Activated T-cell treated with anti-CD3 and anti-CD28 coated beads, Interleukin-2, amount 50 U/mL, for 4 hours (primary cell): ENCODE data around the gene CWC27. TPM values are rescaled to one million over a fixed set of nuclear protein-coding genes. Genes with fewer than 3 reads are reported as not detected.
"Not testable (repeated sequence)": the region's sequence is repeated elsewhere in the genome, so short reads cannot be mapped to it uniquely, and the experiment has no call there.

ENCODE experiments used
- ATAC-seq, 2 donors: fragments of 200-7000 bp; cut with Tn5 transposase; one replicate each; pipeline ENCODE4 v1.10.0; 2021
- DNase-seq: peaks from one replicate; pipeline ENCODE4 v3.0.0-alpha.2; 2020
- H3K27me3 Mint-ChIP-seq: one replicate; pipeline ENCODE4 v1.8.0; 2021; ENCODE audit warnings: low read depth, mixed read lengths
- H3K36me3 Mint-ChIP-seq: one replicate; pipeline ENCODE4 v1.8.0; 2022; ENCODE audit warnings: mixed read lengths; ENCODE audit not compliant: insufficient read depth
- H3K4me1 Mint-ChIP-seq: one replicate; pipeline ENCODE4 v1.8.0; 2021; ENCODE audit warnings: low read depth, mixed read lengths
- H3K4me3 Mint-ChIP-seq: one replicate; pipeline ENCODE4 v1.8.0; 2021; ENCODE audit warnings: mild to moderate bottlenecking, moderate library complexity, mixed read lengths
- H3K9me3 Mint-ChIP-seq: one replicate; pipeline ENCODE4 v1.8.0; 2021; ENCODE audit warnings: mixed read lengths
- total RNA-seq, 3 donors: library from RNA; stranded (reverse); gene quantifications; one replicate each; pipeline ENCODE4 v1.2.1, GENCODE V29; 2021

CWC27 gene
- total RNA-seq, 3 donors from 2014 or later = 27.1 to 32.9 (median 30.4) TPM

DNA sequence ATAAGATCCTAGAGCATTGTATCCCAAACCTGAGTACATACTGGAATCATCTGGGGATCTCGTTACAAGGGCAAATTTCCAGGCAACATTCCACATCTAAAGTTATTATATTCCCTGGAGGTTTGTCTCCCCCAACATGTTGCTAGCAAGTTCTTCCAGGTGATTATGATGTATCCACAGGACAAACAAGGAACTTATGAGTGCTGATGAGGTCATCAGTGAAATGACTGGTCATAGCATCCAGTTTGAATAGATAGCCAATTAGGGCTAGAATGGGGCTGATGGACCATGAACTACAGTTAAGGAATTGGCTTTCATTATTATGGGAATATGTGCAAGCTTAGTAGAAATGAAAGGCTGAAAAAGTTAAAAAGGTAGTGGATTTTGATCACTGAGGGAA lies 115.2 kb downstream of the CWC27 start:
- Mint-ChIP-seq H3K36me3 (peaks cover 13% of the 10 kb centered on the region), H3K4me3 (no peak overlapping the region), H3K9me3 (peaks cover 3% of the 10 kb centered on the region), H3K27me3 (no peaks in the 10 kb centered on the region), H3K4me1 (no peaks in the 10 kb centered on the region)
- ATAC-seq (no peak), DNase-seq (no peak)

DNA sequence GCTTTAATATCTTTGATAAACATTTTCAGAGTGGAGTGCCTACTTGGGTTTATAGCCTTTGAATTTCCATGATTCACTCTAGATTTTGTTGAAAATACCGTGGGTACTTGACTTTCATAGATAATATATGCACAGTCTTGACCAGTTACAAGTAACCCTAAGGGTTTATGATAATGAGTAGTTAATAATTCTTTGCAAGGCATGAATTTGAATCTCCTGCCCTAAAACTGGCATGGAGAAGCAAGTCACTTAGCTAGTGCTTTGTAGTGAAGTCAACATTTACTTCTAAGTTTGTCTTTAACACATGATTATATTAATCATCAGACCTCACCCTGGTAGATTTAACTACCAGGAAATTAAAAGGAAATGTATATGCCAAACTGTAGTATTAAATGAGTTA lies 115.8 kb downstream of the CWC27 start:
- ATAC-seq = no peak
- peaks cover 15% of the 10 kb centered on the region for H3K36me3 Mint-ChIP-seq
- H3K9me3 Mint-ChIP-seq = peaks cover 3% of the 10 kb centered on the region
- DNase-seq = no peak
- no peaks in the 10 kb centered on the region for H3K4me1 Mint-ChIP-seq
- no peaks in the 10 kb centered on the region for H3K27me3 Mint-ChIP-seq
- no peak overlapping the region for H3K4me3 Mint-ChIP-seq

DNA sequence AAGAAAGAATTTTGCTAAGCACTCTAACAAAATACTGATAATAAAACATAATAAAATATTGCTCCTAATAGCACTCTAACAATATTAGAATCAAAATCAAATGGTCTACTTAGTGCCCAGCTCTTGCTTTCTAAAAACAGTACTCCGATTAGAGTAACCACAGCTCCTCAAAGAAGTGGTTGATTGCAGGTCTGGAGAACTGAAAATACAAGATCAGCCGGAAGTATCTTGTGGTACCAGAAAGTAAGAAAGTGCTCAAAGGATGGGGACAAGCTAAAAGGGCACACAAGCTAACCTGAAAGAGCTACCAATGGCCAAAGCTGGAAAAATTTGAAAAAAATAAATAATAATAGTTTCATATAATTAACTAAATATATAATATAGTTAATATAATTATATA lies 119.2 kb downstream of the CWC27 start:
- ATAC-seq = no peak
- no peak overlapping the region for H3K4me3 Mint-ChIP-seq
- H3K27me3 Mint-ChIP-seq = no peaks in the 10 kb centered on the region

DNA sequence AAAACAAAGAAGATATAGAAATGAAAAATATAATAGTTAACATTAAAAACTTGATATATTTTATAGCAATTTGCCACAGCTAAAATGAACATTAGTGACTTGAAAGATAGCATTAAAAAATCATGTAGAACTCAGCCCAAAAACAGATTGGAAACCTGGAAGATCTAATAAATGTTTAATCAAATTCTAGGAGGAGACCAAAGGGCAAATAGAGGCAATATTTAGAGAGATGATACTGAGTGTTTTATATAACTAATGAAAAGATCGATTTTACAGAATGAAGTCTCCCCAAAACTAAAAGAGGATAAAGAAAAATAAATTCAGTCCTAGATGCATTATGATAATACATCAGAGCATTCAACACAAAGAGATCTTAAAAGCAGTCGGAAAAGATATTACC lies 127.0 kb downstream of the CWC27 start:
- DNase-seq (no peak), ATAC-seq (no peak)
- H3K27me3 Mint-ChIP-seq = no peaks in the 10 kb centered on the region
- H3K4me1 Mint-ChIP-seq = no peaks in the 10 kb centered on the region
- H3K9me3 Mint-ChIP-seq = peaks cover 22% of the 10 kb centered on the region
- peaks cover 43% of the 10 kb centered on the region for H3K36me3 Mint-ChIP-seq
- H3K4me3 Mint-ChIP-seq = no peak overlapping the region

More for the DNA sequence above, 119.2 kb downstream of the CWC27 start:
- Mint-ChIP-seq H3K4me1 (no peaks in the 10 kb centered on the region), H3K36me3 (peaks cover 15% of the 10 kb centered on the region), H3K9me3 (no peaks in the 10 kb centered on the region)
- DNase-seq = no peak

DNA sequence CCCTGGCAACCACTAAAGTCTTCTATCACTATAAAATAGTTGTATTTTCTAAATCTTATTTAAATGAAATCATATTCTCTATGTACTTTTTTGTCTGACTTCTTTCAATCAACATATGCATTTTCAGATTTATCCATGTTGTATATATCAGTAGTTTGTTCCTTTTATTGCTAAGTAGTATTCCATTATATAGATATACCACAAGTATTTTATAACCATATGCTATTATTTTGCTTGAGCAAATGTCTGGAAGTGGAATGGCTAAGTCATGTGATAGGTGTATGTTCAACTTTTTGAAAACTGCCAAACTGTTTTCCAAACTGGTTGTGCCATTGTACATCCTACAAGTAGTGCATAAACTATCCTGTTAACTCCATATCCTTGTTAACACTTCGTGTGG lies 131.1 kb downstream of the CWC27 start:
- H3K9me3 Mint-ChIP-seq = peaks cover 22% of the 10 kb centered on the region
- H3K36me3 Mint-ChIP-seq = peaks cover 48% of the 10 kb centered on the region
- ATAC-seq (no peak), DNase-seq (no peak)
- H3K4me3 Mint-ChIP-seq = no peak overlapping the region
- no peaks in the 10 kb centered on the region for H3K4me1 Mint-ChIP-seq
- no peaks in the 10 kb centered on the region for H3K27me3 Mint-ChIP-seq

DNA sequence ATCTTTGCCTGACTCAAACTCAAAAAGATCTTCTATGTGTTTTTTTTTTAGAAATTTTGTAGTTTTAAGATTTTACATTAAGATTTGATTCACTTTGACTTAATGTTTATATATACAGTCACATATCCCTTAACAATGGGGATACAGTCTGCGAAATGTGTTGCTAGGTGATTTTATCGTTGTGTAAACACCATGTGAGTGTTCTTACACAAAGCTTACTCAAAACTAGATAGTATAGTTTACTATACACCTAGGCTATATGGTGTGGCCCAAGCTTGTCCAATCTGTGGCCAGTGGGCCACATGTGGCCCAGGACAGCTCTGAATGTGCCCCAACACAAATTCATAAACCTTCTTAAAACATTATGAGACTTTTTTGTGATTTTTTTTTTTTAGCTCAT lies 131.9 kb downstream of the CWC27 start:
- DNase-seq = no peak
- Mint-ChIP-seq H3K4me1 (no peaks in the 10 kb centered on the region), H3K27me3 (no peaks in the 10 kb centered on the region), H3K9me3 (peaks cover 22% of the 10 kb centered on the region), H3K36me3 (peaks cover 45% of the 10 kb centered on the region), H3K4me3 (no peak overlapping the region)
- ATAC-seq = no peak

DNA sequence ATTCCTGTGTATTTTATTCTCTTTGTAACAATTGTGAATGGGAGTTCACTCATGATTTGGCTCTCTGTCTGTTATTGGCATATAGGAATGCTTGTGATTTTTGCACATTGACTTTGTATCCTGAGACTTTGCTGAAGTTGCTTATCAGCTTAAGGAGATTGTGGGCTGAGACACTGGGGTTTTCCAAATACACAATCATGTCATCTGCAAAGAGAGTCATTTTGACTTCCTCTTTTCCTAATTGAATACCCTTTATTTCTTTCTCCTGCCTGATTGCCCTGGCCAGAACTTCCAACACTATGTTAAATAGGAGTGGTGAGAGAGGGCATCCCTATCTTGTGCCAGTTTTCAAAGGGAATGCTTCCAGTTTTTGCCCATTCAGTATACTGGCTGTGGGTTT lies 138.7 kb downstream of the CWC27 start:
- not testable (repeated sequence) for H3K4me3 Mint-ChIP-seq, H3K4me1 Mint-ChIP-seq, DNase-seq, H3K27me3 Mint-ChIP-seq, ATAC-seq
- Mint-ChIP-seq H3K9me3 (peaks cover 16% of the 10 kb centered on the region), H3K36me3 (peaks cover 52% of the 10 kb centered on the region)

DNA sequence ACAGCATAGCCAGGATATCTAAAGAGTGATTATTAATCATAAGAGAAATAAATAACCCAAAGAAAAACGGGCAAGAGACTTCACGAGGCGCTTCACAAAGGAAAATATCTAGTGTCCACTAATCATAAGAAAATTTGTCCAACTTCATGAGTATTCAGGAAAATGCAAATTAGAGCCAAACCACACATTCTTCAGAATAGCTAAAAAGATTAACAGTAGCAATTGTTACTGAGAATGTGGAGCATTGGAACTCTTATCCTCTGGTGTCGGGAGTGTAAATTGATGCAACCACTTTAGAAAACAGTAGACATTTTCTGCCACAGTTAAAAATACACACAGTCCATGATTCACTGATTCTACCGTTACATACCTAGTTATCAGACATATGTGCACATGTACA lies 145.7 kb downstream of the CWC27 start:
- Mint-ChIP-seq H3K27me3 (no peaks in the 10 kb centered on the region), H3K4me1 (no peaks in the 10 kb centered on the region), H3K36me3 (peaks cover 51% of the 10 kb centered on the region), H3K9me3 (peaks cover 33% of the 10 kb centered on the region), H3K4me3 (no peak overlapping the region)
- ATAC-seq (no peak), DNase-seq (no peak)

DNA sequence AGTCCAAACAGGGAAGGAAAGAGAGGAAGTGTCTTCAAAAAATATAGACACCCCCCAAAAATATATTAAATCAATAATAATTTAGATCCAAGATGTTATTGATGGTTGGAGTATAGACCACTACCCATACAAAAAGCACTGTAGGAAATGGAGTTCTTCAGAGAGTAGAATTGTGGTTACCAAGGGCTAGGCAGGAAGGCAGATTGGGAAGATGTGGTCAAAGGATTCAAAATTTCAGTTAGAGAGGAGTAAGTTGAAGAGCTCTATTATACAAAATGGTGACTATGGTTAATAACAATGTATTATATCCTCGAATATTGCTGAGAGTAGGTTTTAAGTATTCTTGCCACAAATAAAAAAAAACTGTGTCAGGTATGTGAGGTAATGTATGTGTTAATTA lies 149.4 kb downstream of the CWC27 start:
- peaks cover 42% of the 10 kb centered on the region for H3K9me3 Mint-ChIP-seq
- no peaks in the 10 kb centered on the region for H3K4me1 Mint-ChIP-seq
- H3K4me3 Mint-ChIP-seq = no peak overlapping the region
- no peaks in the 10 kb centered on the region for H3K27me3 Mint-ChIP-seq
- ATAC-seq (no peak), DNase-seq (no peak)
- H3K36me3 Mint-ChIP-seq = peaks cover 60% of the 10 kb centered on the region

DNA sequence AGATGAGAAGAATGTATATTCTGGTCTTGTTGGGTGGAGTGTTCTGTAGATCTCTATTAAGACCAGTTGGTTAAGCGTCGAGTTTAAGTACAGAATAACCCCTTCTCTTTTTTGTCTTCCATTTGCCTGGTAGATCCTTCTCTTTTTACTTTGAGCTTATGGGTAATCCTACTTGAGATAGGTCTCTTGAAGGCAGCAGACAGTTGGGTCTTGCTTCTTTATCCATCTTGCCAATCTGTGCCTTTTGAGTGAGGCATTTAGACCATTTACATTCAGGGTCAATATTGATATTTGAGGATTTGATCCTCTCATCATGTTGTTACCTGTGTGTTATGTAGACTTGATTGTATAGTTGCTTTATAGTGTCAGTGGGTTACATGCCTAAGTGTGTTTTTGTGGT lies 152.7 kb downstream of the CWC27 start:
- ATAC-seq (no peak), DNase-seq (no peak)
- no peaks in the 10 kb centered on the region for H3K4me1 Mint-ChIP-seq
- peaks cover 58% of the 10 kb centered on the region for H3K36me3 Mint-ChIP-seq
- H3K4me3 Mint-ChIP-seq = no peak overlapping the region
- peaks cover 38% of the 10 kb centered on the region for H3K9me3 Mint-ChIP-seq
- no peaks in the 10 kb centered on the region for H3K27me3 Mint-ChIP-seq

DNA sequence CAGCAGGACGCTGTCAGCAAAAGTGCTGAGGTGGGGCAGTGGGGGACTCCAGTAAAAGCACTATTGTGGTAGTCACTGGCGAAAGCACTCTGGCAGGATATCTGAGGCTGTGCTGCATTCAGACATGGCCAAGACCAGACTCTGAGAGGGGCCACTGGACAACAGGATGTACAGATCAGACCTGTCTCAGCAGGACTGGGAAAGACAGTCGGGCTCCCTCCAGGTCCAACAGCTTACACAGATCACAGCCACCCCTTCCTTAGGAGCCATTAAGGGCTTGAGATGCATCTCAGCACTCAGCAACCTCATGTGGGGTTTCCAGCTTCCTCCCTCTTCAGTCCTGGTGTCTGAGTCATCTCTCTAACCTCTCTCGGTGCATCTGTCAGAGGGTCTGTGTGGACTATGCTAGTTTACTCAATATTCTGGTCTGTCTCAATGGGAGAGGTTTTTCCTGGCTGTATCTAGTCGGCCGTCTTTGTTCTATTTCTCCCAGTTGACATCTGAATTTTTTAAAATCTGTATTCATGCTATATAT lies 154.5 kb downstream of the CWC27 start:
- no peak for ATAC-seq
- no peak for DNase-seq
- no peak overlapping the region for H3K4me3 Mint-ChIP-seq
- peaks cover 47% of the 10 kb centered on the region for H3K36me3 Mint-ChIP-seq
- peaks cover 5% of the 10 kb centered on the region for H3K4me1 Mint-ChIP-seq
- peaks cover 23% of the 10 kb centered on the region for H3K9me3 Mint-ChIP-seq
- no peaks in the 10 kb centered on the region for H3K27me3 Mint-ChIP-seq

DNA sequence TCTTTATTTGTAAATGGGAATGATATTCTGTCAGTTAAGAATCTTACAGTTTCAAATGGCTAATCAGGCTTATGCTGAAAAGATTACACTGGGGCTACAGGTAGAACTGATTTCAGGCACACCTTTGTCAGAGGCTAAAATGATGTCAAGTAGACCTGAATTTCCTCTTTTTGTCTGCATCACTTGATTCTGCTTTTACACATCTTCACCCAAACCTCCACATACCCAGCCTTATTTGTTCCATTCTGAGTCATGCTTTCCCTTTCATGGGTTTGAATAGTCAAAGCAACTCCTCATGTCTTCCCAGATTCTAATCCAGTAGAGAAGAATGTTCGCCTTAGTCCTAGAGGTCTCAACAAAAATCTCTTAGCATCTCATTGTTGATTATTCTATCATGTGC lies 156.4 kb downstream of the CWC27 start:
- peaks cover 5% of the 10 kb centered on the region for H3K4me1 Mint-ChIP-seq
- H3K4me3 Mint-ChIP-seq = no peak overlapping the region
- ATAC-seq = no peak
- H3K36me3 Mint-ChIP-seq = peaks cover 51% of the 10 kb centered on the region
- H3K9me3 Mint-ChIP-seq = peaks cover 24% of the 10 kb centered on the region
- no peak for DNase-seq
- no peaks in the 10 kb centered on the region for H3K27me3 Mint-ChIP-seq

DNA sequence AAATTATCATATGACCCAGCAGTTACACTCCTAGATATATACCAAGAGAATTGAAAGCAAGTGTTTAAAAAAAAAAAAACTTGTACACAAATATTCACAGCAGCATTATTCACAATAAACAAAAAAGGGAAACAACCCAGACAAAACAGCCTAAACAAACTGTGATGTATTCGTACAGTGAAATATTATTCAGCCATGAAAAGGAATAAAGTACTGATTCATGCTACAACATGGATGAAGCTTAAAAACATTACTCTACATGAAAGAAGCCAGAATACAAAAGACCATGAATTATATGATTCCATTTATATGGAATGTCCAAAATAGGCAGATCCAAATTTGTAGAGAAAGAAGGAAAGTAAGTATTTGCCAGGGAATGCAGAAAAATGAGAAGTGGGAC lies 161.1 kb downstream of the CWC27 start:
- H3K27me3 Mint-ChIP-seq = no peaks in the 10 kb centered on the region
- no peak for ATAC-seq
- peaks cover 5% of the 10 kb centered on the region for H3K4me1 Mint-ChIP-seq
- no peak overlapping the region for H3K4me3 Mint-ChIP-seq
- H3K36me3 Mint-ChIP-seq = peaks cover 50% of the 10 kb centered on the region
- peaks cover 11% of the 10 kb centered on the region for H3K9me3 Mint-ChIP-seq
- DNase-seq = no peak

DNA sequence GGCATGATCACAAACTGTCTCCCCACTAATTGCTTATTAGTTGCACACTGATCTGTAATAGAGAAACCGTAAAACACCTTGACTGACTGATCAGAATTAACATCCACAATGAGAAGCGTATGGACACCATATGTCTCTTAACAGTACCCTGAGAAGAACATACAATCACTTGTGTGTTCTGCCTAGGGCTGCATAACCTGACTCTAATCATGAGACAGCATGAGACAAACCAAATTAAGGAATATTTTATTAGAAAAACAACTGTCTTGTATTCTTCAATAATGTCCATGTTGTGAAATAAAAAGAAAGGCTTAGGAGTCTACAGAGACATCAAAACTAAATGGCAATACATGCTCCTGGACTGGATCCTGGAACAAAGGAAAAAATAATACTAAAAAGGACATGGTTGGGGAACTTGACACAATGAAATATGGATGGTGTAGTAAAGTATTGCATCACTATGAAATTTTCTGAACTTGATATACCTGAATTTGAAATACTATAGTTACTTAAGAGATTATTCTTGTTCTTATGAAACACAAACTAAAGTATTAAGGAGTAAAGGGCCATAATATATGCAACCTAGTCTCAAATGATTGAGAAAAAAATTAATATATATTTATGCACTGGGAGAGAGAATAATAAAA lies 162.1 kb downstream of the CWC27 start:
- no peak for DNase-seq
- peaks cover 16% of the 10 kb centered on the region for H3K9me3 Mint-ChIP-seq
- no peaks in the 10 kb centered on the region for H3K27me3 Mint-ChIP-seq
- H3K4me3 Mint-ChIP-seq = no peak overlapping the region
- no peak for ATAC-seq
- H3K4me1 Mint-ChIP-seq = peaks cover 5% of the 10 kb centered on the region
- peaks cover 58% of the 10 kb centered on the region for H3K36me3 Mint-ChIP-seq

DNA sequence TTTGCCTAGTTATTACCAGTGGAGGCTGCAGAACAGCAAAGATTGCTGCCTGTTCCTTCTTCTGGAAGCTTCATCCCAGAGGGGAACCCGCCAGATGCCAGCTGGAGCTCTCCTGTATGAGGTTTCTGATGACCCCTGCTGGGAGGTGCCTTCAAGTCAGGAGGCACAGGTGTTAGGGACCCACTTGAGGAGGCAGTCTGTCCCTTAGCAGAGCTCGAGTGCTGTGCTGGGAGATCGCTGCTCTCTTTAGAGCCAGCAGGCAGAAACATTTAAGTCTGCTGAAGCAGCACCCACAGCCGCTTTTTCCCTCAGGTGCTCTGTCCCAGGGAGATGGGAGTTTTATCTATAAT lies 170.7 kb downstream of the CWC27 start:
- not testable (repeated sequence) for H3K27me3 Mint-ChIP-seq, DNase-seq, ATAC-seq, H3K4me1 Mint-ChIP-seq, H3K4me3 Mint-ChIP-seq
- peaks cover 49% of the 10 kb centered on the region for H3K36me3 Mint-ChIP-seq
- H3K9me3 Mint-ChIP-seq = peaks cover 19% of the 10 kb centered on the region
